DOHH2 (cell line): ENCODE data around the gene RHOT2.

ENCODE experiments used
- H3F3A ChIP-seq: fragments of 200-600 bp; sonication (generic), shearing (Covaris generic); 2 replicates; pipeline ENCODE4 v1.6.0; 2016; ENCODE audit warnings: antibody characterized with exemption, mild to moderate bottlenecking; ENCODE audit not compliant: control insufficient read depth, insufficient read depth
- H3K27ac ChIP-seq: fragments of 200-600 bp; sonication (generic); 2 replicates; pipeline ENCODE4 v1.5.1; 2014; ENCODE audit warnings: low read depth, mild to moderate bottlenecking, low read length, moderate library complexity
- H3K27me3 ChIP-seq: fragments of 200-600 bp; sonication (generic); 2 replicates; pipeline ENCODE4 v1.6.1; 2014; ENCODE audit warnings: mild to moderate bottlenecking, low read length, mixed read lengths; ENCODE audit not compliant: control insufficient read depth
- H3K36me3 ChIP-seq: fragments of 200-600 bp; sonication (generic); 2 replicates; pipeline ENCODE4 v1.6.1; 2014; ENCODE audit warnings: mild to moderate bottlenecking, low read length, moderate library complexity, mixed read lengths; ENCODE audit not compliant: control insufficient read depth
- H3K4me1 ChIP-seq: fragments of 200-600 bp; sonication (generic); 2 replicates; pipeline ENCODE4 v1.6.1; 2014; ENCODE audit warnings: mild to moderate bottlenecking, low read length, mixed read lengths; ENCODE audit not compliant: control insufficient read depth
- H3K4me2 ChIP-seq: fragments of 200-600 bp; sonication (generic); 2 replicates; pipeline ENCODE4 v1.6.0; 2014; ENCODE audit warnings: mild to moderate bottlenecking, low read length, moderate library complexity
- H3K4me3 ChIP-seq: fragments of 200-600 bp; sonication (generic); 2 replicates; pipeline ENCODE4 v1.5.1; 2014; ENCODE audit warnings: mild to moderate bottlenecking, low read length, mixed read lengths
- H3K79me2 ChIP-seq: fragments of 200-600 bp; sonication (generic); 2 replicates; pipeline ENCODE4 v1.6.1; 2014; ENCODE audit warnings: mild to moderate bottlenecking, low read length, mixed read lengths; ENCODE audit not compliant: control insufficient read depth
- H3K9me2 ChIP-seq: fragments of 200-600 bp; sonication (generic); replicated peaks from 2 replicates; pipeline ENCODE4 v1.6.1; 2014; ENCODE audit warnings: mild to moderate bottlenecking, low read length, mixed read lengths; ENCODE audit not compliant: control insufficient read depth
- H3K9me3 ChIP-seq: fragments of 200-600 bp; sonication (generic); 2 replicates; pipeline ENCODE4 v1.6.1; 2014; ENCODE audit warnings: antibody characterized with exemption, low read length, mixed read lengths; ENCODE audit not compliant: control insufficient read depth, insufficient read depth
- H4K20me1 ChIP-seq: fragments of 200-600 bp; sonication (generic); 2 replicates; pipeline ENCODE4 v1.6.0; 2014; ENCODE audit warnings: low read depth, mild to moderate bottlenecking, antibody characterized with exemption, low read length, moderate library complexity; ENCODE audit not compliant: control insufficient read depth, insufficient read depth
- EZH2phosphoT487 ChIP-seq: fragments of 200-600 bp; sonication (generic); IDR thresholded peaks from 2 replicates; pipeline ENCODE4 v1.6.1; 2017; ENCODE audit warnings: borderline replicate concordance, mild to moderate bottlenecking, antibody characterized with exemption, low read length, moderate library complexity, mixed read lengths
- TF ChIP-seq, protein P1 (sequence below): fragments of 200-600 bp; sonication (generic); IDR thresholded peaks from one replicate; pipeline ENCODE4 v1.5.1; 2014; ENCODE audit warnings: antibody characterized with exemption, mild to moderate bottlenecking, low read depth, low read length; ENCODE audit not compliant: poor library complexity, severe bottlenecking

Gene RHOT2

DNA sequence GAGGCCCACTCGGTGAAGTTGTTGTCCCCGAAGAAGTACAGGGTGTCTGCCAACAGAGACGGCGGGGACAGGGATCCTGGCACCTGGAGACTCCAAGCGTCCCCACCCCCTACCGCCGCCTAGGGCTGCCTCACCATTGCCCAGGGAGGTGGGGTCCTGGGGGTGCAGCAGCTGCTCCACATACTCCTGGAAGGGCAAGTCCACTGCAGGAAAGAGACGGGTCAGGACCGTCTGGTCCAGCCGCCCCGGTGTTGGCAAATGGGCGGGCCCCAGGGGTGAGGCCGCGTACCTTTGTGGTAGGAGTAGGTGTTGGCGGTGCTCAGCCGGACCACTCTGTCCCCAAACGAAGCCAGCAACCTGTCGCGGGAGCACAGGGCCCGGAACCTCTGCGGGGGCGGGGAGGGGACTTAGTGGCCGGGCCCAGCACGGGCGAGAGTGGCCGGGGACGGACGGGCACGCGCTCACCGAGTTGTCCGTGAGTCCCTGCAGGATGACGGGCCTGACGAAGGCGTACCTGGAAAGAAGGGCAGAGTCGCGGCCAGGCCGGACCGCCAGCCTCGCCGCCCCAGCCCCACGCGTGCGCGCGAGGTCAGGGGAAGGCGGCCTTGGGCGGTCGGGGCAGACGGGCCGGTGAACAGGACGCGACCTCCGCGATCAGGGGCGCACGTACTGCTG, 15.6 kb downstream of the RHOT2 start:
- Histone ChIP-seq H3K4me2 (peak overlapping the region; percentile 97), H3K4me3 (peak overlapping the region; percentile 93), H3K4me1 (peaks cover 46% of the 10 kb centered on the region), H3F3A (no peaks in the 10 kb centered on the region; the same call in 1 of the 2 replicates), H3K9me3 (no peaks in the 10 kb centered on the region), H3K27me3 (no peaks in the 10 kb centered on the region), H4K20me1 (peaks cover 19% of the 10 kb centered on the region), H3K9me2 (no peaks in the 10 kb centered on the region), H3K36me3 (peaks cover 59% of the 10 kb centered on the region), H3K27ac (0 out of 2 replicates have a peak overlapping the region, but pooled peaks have one; percentile 18), H3K79me2 (peaks cover 41% of the 10 kb centered on the region)
- TF ChIP-seq, protein P1, sequence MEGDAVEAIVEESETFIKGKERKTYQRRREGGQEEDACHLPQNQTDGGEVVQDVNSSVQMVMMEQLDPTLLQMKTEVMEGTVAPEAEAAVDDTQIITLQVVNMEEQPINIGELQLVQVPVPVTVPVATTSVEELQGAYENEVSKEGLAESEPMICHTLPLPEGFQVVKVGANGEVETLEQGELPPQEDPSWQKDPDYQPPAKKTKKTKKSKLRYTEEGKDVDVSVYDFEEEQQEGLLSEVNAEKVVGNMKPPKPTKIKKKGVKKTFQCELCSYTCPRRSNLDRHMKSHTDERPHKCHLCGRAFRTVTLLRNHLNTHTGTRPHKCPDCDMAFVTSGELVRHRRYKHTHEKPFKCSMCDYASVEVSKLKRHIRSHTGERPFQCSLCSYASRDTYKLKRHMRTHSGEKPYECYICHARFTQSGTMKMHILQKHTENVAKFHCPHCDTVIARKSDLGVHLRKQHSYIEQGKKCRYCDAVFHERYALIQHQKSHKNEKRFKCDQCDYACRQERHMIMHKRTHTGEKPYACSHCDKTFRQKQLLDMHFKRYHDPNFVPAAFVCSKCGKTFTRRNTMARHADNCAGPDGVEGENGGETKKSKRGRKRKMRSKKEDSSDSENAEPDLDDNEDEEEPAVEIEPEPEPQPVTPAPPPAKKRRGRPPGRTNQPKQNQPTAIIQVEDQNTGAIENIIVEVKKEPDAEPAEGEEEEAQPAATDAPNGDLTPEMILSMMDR, result no peak
- no peak for TF ChIP-seq EZH2phosphoT487

DNA sequence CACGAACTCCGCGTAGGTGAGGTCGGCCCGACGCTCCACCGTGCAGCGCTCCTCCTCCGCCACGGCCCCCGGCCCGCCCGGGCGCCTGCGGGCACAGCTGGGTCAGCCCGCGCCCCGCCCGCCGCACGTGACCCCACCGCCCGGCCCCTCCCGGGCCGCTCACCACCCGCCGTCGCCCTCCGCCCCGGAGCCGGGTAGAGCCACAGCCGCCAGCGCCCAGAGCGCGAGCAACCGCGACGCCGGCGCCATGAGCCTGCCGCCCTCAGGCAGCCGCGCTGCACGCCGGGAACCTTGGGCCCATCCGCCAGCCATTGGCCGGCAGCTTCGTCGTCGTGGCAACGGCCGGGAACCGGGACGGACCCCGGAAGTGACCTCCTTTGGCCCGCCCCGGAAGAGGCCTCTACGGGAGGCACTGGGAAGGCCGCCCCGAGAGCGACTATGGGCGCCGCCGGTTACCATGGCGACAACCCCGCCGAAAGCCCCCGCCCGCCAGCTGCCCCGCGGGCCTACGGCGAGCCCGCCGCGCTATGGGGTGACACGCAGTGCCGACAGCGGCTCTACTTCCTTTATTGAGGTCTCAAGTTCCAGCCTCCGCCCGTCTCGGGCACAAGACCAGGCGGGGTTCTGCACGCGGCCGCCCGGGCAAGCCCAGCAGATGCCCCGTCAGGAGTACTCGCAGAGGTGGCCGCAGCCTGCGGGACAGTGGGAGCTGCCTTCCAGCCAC, 16.3 kb downstream of the RHOT2 start, which contains the start of gene JMJD8:
Gene JMJD8 (minus strand): TSS at position 264 of the 724 bp plus-strand sequence. CDS start 15 bp downstream, at position 249.
- Histone ChIP-seq H4K20me1 (peaks cover 19% of the 10 kb centered on the region), H3K9me2 (no peaks in the 10 kb centered on the region), H3K4me2 (peak within 1 kb of the TSS; percentile 97), H3K9me3 (no peaks in the 10 kb centered on the region), H3K36me3 (peaks cover 59% of the 10 kb centered on the region), H3K4me1 (peaks cover 47% of the 10 kb centered on the region), H3K27ac (0 out of 2 replicates have a peak within 1 kb of the TSS, but pooled peaks have one; percentile 18), H3K27me3 (no peaks in the 10 kb centered on the region), H3K79me2 (peaks cover 48% of the 10 kb centered on the region), H3F3A (no peaks in the 10 kb centered on the region), H3K4me3 (peak within 1 kb of the TSS; percentile 93)
- TF ChIP-seq, protein P1, result no peak
- no peak for TF ChIP-seq EZH2phosphoT487

DNA sequence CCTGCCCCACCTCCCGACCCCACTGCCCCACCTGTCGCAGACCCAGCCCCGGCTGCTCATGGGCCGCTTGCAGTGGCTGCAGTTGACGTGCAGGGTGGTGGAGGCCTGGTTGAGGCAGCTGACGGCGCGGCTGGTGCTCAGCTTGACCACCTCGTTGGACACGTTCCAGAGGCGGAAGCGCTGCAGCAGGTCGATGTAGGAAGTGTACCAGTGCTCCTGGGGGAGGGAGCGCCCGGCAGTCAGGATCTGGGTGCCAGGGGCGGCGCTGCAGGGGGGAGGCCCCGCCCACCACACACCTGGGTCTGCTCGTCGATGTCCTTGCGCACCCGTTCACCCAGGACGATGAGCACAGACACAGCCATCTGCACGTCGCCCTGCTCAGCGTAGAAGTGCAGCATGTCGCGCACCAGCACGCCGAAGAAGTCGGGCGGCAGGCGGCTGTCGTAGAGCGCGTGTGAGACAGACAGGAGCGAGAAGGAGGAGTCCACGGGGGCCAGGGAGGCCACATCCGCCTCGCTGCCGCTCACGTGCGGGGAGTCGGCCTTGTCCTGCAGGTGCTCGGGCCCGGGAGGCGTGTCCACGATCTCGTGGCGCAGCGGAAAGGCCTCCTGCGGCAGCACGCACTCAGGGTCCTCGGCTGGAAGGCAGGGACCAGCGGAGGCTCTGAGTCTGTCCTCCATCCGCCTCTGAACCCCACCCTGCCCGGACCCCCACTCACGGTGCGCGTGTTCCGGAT, 17.2 kb downstream of the RHOT2 start:
- Histone ChIP-seq H3K4me2 (peak overlapping the region; percentile 14; the same call in 1 of the 2 replicates), H3F3A (no peaks in the 10 kb centered on the region), H4K20me1 (peaks cover 19% of the 10 kb centered on the region), H3K9me2 (no peaks in the 10 kb centered on the region), H3K4me1 (peaks cover 48% of the 10 kb centered on the region), H3K9me3 (no peaks in the 10 kb centered on the region), H3K36me3 (peaks cover 59% of the 10 kb centered on the region), H3K27ac (no peak overlapping the region), H3K4me3 (no peak overlapping the region), H3K27me3 (no peaks in the 10 kb centered on the region), H3K79me2 (peaks cover 57% of the 10 kb centered on the region)
- TF ChIP-seq EZH2phosphoT487, result no peak
- TF ChIP-seq, protein P1, result no peak
